Transverse colon (tissue), 3 donors: ENCODE data around the gene CFAP54.

Source experiments
- CTCF ChIP-seq, 5 experiments: fragments of 200-600 bp in 3 of 5; fragments of 450-650 bp in 2 of 5; sonication (generic) in 3 of 5; IDR thresholded peaks; 1 replicate in 2 of 5; 2 replicates in 3 of 5; pipeline ENCODE4 v1.5.1; 2016 to 2017; ENCODE audit warnings: antibody characterized with exemption in 5 of 5, inconsistent platforms in 3 of 5, mild to moderate bottlenecking in 2 of 5, moderate library complexity in 1 of 5
- EP300 ChIP-seq: sonication (generic); formaldehyde crosslinking; IDR thresholded peaks from one replicate; pipeline ENCODE4 v1.6.1; 2017; ENCODE audit warnings: antibody characterized with exemption, low read depth

- TF ChIP-seq EP300 = no peak
- no peak for TF ChIP-seq CTCF (IDR thresholded peaks at IDR 0.05)
These were observed 333.3 kb downstream of the CFAP54 start for GRCh38 chr12:96822641-96823040.
